HFFc6 (cell line): ENCODE data around the gene RNASE13. TPM values are rescaled to one million over a fixed set of nuclear protein-coding genes. Genes with fewer than 3 reads are reported as not detected.

Experiments
- DNase-seq: peaks from one replicate; pipeline ENCODE4 v3.0.0-alpha.2; 2018
- H3K27ac Mint-ChIP-seq: 2 replicates; pipeline ENCODE4 v1.8.0; 2020; ENCODE audit warnings: mild to moderate bottlenecking, mixed read lengths
- H3K27me3 Mint-ChIP-seq: 2 replicates; pipeline ENCODE4 v1.8.0; 2021; ENCODE audit warnings: mild to moderate bottlenecking, moderate library complexity, mixed read lengths; ENCODE audit not compliant: insufficient read depth
- H3K36me3 Mint-ChIP-seq: 2 replicates; pipeline ENCODE4 v1.8.0; 2021; ENCODE audit warnings: low read depth, mixed read lengths
- H3K4me1 Mint-ChIP-seq: 2 replicates; pipeline ENCODE4 v1.8.0; 2020; ENCODE audit warnings: low read depth, mixed read lengths
- H3K4me3 Mint-ChIP-seq: 2 replicates; pipeline ENCODE4 v1.8.0; 2020; ENCODE audit warnings: mild to moderate bottlenecking, moderate library complexity, mixed read lengths
- H3K9me3 Mint-ChIP-seq: 2 replicates; pipeline ENCODE4 v1.8.0; 2020; ENCODE audit warnings: mild to moderate bottlenecking, mixed read lengths
- total RNA-seq, 6 experiments: library from RNA; stranded (reverse); fragmentation: NEBNext Ultra II Directional; extraction: Animal tissue kit (Norgen Biotek cat#: 25700); gene quantifications; 2 replicates in 1 of 6; 3 replicates in 5 of 6; pipeline ENCODE4 v1.2.3, GENCODE V29; 2021
- TF ChIP-seq, protein P1 (sequence below): fragments of 200-600 bp; sonication (generic); IDR thresholded peaks from 2 replicates; pipeline ENCODE4 v1.5.0; 2021; ENCODE audit warnings: antibody characterized with exemption, mild to moderate bottlenecking

RNASE13 gene
- total RNA-seq, 6 experiments from 2014 or later = not detected

DNA sequence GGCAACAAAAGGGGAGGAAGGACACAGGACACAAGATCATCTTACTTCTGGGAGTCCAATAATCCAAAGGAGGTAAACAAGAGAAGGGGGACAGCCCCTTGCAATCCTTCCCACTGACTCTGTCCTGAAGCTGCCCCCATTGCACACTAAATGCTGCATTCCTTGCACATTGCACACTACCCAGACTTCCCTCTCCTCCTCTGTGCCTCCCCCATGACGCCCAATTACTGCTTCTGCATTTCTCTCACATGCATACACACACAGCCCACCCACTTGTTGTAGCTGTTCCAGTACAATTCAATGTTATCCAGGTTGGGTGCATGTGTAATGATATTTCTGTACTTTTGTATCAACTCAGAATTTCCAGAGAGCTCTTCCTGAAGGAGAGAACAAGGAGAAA, 15.2 kb downstream of the RNASE13 start:
- no peaks in the 10 kb centered on the region for H3K9me3 Mint-ChIP-seq
- TF ChIP-seq, protein P1, sequence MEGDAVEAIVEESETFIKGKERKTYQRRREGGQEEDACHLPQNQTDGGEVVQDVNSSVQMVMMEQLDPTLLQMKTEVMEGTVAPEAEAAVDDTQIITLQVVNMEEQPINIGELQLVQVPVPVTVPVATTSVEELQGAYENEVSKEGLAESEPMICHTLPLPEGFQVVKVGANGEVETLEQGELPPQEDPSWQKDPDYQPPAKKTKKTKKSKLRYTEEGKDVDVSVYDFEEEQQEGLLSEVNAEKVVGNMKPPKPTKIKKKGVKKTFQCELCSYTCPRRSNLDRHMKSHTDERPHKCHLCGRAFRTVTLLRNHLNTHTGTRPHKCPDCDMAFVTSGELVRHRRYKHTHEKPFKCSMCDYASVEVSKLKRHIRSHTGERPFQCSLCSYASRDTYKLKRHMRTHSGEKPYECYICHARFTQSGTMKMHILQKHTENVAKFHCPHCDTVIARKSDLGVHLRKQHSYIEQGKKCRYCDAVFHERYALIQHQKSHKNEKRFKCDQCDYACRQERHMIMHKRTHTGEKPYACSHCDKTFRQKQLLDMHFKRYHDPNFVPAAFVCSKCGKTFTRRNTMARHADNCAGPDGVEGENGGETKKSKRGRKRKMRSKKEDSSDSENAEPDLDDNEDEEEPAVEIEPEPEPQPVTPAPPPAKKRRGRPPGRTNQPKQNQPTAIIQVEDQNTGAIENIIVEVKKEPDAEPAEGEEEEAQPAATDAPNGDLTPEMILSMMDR = no peak
- peaks cover 6% of the 10 kb centered on the region for H3K4me1 Mint-ChIP-seq
- H3K36me3 Mint-ChIP-seq = no peaks in the 10 kb centered on the region
- no peak for DNase-seq
- H3K27ac Mint-ChIP-seq = no peak overlapping the region
- H3K4me3 Mint-ChIP-seq = no peak overlapping the region
- peaks cover 37% of the 10 kb centered on the region for H3K27me3 Mint-ChIP-seq

DNA sequence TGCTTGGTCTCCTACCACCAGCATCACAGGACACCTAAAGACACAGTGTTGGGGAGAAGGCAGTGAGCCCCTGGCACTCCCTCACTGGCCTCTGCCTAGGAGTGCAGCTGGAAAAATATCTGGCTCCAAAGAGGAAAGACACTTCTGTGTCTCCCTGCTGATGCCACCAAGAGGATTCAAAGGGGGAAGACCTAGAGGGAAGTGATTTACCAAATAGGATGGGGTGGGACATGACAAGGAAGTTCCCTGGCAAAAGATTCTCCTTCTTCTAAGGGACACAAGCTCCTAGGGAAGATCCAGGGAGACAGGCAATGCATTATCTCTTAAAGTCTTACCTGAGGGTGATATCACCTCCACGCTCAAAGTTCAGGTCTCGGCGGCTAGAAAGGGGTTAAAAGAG, 15.8 kb downstream of the RNASE13 start:
- no peaks in the 10 kb centered on the region for H3K9me3 Mint-ChIP-seq
- H3K36me3 Mint-ChIP-seq = no peaks in the 10 kb centered on the region
- peaks cover 32% of the 10 kb centered on the region for H3K27me3 Mint-ChIP-seq
- peaks cover 6% of the 10 kb centered on the region for H3K4me1 Mint-ChIP-seq
- no peak overlapping the region for H3K27ac Mint-ChIP-seq
- H3K4me3 Mint-ChIP-seq = no peak overlapping the region
- no peak for DNase-seq
- TF ChIP-seq, protein P1 = no peak

DNA sequence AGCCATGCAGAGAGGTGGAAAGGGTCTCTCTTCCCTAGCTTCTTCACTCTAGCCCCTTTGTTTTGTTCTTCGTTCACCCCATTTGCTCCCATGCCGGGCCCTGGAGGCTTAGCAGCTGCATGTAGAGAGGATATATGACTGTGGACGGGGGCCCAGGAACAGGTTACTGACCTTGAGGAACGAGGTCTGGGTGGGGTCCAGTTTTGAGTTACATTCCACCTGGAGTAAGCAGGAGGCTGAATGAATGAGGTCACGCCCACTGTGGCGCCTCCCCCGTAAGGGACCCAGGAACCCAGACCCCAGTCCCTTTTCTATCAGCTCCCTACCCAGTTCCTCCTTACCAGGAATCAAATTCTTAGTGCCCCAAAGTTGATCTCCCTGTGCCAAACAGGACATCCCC, 16.3 kb downstream of the RNASE13 start:
- DNase-seq = no peak
- peaks cover 27% of the 10 kb centered on the region for H3K27me3 Mint-ChIP-seq
- H3K9me3 Mint-ChIP-seq = no peaks in the 10 kb centered on the region
- no peak overlapping the region for H3K4me3 Mint-ChIP-seq
- TF ChIP-seq, protein P1 = no peak
- no peaks in the 10 kb centered on the region for H3K36me3 Mint-ChIP-seq
- H3K4me1 Mint-ChIP-seq = peaks cover 6% of the 10 kb centered on the region
- H3K27ac Mint-ChIP-seq = no peak overlapping the region

DNA sequence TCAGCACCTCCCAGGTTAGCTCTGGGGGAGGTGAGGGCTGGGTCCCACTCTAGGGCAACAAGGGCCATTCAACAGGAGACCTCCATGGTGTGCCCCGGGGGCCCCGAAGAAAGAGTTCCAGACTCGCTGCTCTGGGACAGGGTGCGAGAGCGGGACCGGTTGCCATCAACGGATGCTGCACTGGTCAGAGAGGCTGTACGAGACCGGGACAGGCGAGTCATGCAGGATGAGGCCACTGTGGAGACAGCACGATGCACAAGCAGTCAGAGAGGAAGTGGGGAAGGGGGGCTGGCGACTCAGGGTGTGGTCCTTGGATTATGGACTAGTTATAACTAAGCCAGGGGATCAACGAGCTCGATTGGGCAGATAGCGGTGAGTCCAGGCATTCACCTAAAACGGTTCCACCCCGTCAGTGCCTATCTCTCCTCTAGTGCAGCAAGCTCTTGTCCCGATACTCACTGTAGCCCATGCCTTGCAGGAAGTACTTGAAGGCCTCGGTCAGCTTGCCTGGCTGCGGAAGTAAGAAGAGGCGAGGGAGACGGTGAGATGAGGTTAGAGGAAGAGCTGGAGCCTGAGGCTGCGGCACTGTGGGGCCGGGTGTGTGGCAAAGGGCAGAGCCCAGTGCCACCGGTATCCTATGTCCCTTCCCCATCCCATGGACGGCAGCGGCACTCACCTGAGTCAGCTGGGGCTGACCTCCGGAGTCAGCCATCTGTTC, 16.9 kb downstream of the RNASE13 start:
- H3K27me3 Mint-ChIP-seq = peaks cover 29% of the 10 kb centered on the region
- H3K36me3 Mint-ChIP-seq = no peaks in the 10 kb centered on the region
- DNase-seq = no peak
- no peak overlapping the region for H3K27ac Mint-ChIP-seq
- TF ChIP-seq, protein P1 = no peak
- H3K4me3 Mint-ChIP-seq = no peak overlapping the region
- peaks cover 6% of the 10 kb centered on the region for H3K4me1 Mint-ChIP-seq
- H3K9me3 Mint-ChIP-seq = no peaks in the 10 kb centered on the region

DNA sequence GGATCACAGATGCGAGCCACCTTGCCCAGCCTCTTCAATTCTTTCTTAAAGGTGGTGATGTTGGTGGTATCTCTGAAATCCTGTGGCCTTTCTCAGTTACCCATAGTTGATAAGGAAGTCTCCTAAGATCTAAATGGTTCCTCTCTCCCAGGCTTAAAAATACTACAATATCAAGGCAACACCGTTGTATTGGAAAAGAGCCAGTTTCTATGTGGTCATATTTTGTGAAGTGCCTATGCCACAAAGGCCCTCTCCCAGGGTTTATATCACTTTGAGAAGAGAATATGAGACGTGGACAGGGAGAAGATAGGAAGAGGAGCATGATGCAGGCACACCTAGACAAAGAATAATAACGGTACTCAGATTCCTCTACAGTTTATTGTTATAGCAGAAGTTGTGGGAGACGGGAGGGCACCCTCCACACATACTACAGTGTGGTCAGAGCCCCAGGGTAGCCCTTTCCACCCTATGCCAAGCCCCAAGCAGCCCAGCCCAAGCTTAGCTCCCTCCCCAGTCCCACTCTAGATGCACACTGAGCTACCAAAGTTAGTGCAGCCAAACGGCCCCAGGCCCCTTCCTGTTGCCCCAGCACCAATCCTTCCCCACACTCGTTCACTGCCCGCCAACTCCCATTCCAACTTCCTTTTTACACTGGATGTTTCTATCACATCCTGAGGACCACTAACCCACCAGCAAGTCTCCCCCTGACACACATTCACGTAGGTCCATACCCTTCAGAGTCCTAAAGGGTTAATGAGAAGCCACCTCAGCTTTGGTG, 18.0 kb downstream of the RNASE13 start:
- TF ChIP-seq, protein P1 = no peak
- no peaks in the 10 kb centered on the region for H3K36me3 Mint-ChIP-seq
- DNase-seq = no peak
- no peaks in the 10 kb centered on the region for H3K9me3 Mint-ChIP-seq
- H3K4me3 Mint-ChIP-seq = no peak overlapping the region
- H3K27ac Mint-ChIP-seq = no peak overlapping the region
- peaks cover 23% of the 10 kb centered on the region for H3K27me3 Mint-ChIP-seq
- H3K4me1 Mint-ChIP-seq = peaks cover 6% of the 10 kb centered on the region
